ENCODE data around the gene TMEM185B.

Gene TMEM185B

DNA sequence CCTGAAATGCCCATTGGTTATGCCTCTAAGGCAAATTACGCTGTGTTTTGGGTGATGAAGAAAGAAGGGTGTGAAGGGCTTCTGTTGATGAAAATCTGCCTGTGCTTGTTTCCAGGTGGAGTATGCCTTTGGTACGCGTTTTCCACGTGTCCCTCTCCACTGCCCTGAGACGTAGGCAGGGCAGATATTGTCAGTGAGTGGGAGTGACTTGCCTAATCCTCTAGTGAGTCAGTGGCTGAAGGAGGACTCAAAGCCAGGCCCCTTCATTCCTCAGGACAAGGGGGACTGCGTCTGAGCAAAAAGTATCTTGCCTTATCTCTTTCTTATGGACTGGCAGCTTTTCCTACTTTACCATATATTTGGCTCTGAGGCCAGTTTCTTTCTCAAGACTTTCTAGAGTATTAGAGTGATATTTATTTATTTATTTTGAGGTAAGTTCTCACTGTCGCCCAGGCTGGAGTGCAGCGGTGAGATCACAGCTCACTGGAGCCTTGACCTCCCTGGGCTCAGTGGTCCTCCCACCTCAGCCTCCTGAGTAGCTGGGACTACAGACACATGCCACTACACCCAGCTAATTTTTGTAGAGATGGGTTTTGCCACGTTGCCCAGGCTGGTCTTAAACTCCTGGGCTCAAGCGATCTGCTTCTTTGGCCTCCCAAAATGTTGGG, 39.7 kb upstream of the TMEM185B start:
- Histone ChIP-seq H3K27ac (replicated peaks) (no peak overlapping the region), H3K27me3 (ENCODE audit: insufficient read depth, poor library complexity, severe bottlenecking) (no peaks in the 10 kb centered on the region), H3K4me3 (replicated peaks; ENCODE audit: insufficient read depth, low read length) (no peak overlapping the region)
- DNase-seq (ENCODE audit: low read depth in 1 of 2, low spot score in 1 of 2) = no peak
- TF ChIP-seq, protein P1, sequence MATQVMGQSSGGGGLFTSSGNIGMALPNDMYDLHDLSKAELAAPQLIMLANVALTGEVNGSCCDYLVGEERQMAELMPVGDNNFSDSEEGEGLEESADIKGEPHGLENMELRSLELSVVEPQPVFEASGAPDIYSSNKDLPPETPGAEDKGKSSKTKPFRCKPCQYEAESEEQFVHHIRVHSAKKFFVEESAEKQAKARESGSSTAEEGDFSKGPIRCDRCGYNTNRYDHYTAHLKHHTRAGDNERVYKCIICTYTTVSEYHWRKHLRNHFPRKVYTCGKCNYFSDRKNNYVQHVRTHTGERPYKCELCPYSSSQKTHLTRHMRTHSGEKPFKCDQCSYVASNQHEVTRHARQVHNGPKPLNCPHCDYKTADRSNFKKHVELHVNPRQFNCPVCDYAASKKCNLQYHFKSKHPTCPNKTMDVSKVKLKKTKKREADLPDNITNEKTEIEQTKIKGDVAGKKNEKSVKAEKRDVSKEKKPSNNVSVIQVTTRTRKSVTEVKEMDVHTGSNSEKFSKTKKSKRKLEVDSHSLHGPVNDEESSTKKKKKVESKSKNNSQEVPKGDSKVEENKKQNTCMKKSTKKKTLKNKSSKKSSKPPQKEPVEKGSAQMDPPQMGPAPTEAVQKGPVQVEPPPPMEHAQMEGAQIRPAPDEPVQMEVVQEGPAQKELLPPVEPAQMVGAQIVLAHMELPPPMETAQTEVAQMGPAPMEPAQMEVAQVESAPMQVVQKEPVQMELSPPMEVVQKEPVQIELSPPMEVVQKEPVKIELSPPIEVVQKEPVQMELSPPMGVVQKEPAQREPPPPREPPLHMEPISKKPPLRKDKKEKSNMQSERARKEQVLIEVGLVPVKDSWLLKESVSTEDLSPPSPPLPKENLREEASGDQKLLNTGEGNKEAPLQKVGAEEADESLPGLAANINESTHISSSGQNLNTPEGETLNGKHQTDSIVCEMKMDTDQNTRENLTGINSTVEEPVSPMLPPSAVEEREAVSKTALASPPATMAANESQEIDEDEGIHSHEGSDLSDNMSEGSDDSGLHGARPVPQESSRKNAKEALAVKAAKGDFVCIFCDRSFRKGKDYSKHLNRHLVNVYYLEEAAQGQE (IDR thresholded peaks at IDR 0.05; ENCODE audit: insufficient replicate concordance, low read depth) = no peak
- TF ChIP-seq, protein P2, sequence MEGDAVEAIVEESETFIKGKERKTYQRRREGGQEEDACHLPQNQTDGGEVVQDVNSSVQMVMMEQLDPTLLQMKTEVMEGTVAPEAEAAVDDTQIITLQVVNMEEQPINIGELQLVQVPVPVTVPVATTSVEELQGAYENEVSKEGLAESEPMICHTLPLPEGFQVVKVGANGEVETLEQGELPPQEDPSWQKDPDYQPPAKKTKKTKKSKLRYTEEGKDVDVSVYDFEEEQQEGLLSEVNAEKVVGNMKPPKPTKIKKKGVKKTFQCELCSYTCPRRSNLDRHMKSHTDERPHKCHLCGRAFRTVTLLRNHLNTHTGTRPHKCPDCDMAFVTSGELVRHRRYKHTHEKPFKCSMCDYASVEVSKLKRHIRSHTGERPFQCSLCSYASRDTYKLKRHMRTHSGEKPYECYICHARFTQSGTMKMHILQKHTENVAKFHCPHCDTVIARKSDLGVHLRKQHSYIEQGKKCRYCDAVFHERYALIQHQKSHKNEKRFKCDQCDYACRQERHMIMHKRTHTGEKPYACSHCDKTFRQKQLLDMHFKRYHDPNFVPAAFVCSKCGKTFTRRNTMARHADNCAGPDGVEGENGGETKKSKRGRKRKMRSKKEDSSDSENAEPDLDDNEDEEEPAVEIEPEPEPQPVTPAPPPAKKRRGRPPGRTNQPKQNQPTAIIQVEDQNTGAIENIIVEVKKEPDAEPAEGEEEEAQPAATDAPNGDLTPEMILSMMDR (IDR thresholded peaks at IDR 0.05; ENCODE audit: insufficient read depth, low read length) = no peak
- no peak for TF ChIP-seq POLR2AphosphoS5 (IDR thresholded peaks at IDR 0.05; ENCODE audit: low read depth)
- no peak for TF ChIP-seq SPI1 (IDR thresholded peaks at IDR 0.05; ENCODE audit: borderline replicate concordance, low read depth)
- TF ChIP-seq GABPA (IDR thresholded peaks at IDR 0.05; ENCODE audit: low read depth) = no peak

DNA sequence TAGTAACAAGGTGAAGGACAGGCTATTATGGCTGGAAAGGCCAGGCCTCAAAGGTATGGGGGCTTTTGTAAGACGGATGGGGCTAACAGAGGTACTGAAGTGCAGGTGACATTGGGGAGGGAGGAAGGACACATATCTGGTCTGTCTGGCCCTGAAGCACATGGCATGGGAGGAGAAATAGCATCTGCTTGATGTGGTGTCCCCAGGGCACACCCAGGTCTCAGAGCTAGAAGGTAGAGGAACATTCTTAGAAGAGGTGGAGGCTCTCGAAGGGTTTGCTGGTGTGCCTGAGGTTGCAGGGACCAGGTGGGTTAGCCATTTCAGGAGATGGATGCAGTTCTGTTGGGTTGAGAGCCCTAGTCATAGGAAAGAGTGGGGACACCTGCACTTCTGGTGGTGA, 39.0 kb upstream of the TMEM185B start:
- no peaks in the 10 kb centered on the region for H3K27me3 ChIP-seq (ENCODE audit: insufficient read depth, poor library complexity, severe bottlenecking)
- no peak for DNase-seq (ENCODE audit: low read depth in 1 of 2, low spot score in 1 of 2)
- no peak overlapping the region for H3K4me3 ChIP-seq (replicated peaks; ENCODE audit: insufficient read depth, low read length)
- TF ChIP-seq, protein P1 (IDR thresholded peaks at IDR 0.05; ENCODE audit: insufficient replicate concordance, low read depth) = no peak
- no peak for TF ChIP-seq POLR2AphosphoS5 (IDR thresholded peaks at IDR 0.05; ENCODE audit: low read depth)
- H3K27ac ChIP-seq (replicated peaks) = no peak overlapping the region

DNA sequence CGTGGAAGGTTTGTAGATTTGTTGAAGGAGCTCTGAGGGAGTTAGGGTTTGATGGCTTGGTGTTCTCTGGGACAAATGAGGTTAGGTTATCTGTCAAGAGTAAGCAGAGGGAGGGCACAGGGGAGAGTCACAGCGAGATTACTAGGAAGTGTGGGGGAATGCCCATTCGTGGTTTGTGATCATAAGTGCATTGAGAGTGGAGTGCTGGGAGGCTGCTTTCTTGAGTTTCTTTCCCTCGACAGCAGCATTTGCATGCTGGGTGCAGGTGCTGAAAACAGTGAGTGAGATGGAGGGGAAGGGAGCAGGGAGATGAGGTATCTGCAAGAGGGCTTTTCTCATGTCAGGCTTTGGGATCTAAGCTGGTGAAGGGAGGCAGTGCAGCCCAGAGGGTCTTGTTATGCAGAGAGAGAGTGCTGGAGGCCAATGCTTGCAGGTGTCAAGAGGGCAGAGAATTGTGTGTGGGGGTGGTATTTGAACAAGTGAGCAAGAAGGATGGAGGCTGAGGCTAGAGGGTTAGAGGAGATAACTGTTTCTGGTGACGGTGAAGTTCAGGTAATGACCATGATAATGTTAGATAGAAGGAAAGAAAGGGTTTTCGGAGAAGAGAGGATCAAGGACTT, 38.3 kb upstream of the TMEM185B start:
- Histone ChIP-seq H3K4me3 (replicated peaks; ENCODE audit: insufficient read depth, low read length) (no peak overlapping the region), H3K27ac (replicated peaks) (no peak overlapping the region), H3K27me3 (ENCODE audit: insufficient read depth, poor library complexity, severe bottlenecking) (no peaks in the 10 kb centered on the region)
- no peak for DNase-seq (ENCODE audit: low read depth in 1 of 2, low spot score in 1 of 2)
- no peak for TF ChIP-seq GABPA (IDR thresholded peaks at IDR 0.05; ENCODE audit: low read depth)
- TF ChIP-seq, protein P1 (IDR thresholded peaks at IDR 0.05; ENCODE audit: insufficient replicate concordance, low read depth) = no peak
- TF ChIP-seq SPI1 (IDR thresholded peaks at IDR 0.05; ENCODE audit: borderline replicate concordance, low read depth) = no peak
- TF ChIP-seq, protein P2 (IDR thresholded peaks at IDR 0.05; ENCODE audit: insufficient read depth, low read length) = no peak
- no peak for TF ChIP-seq POLR2AphosphoS5 (IDR thresholded peaks at IDR 0.05; ENCODE audit: low read depth)

All from HL-60 (cell line).